Measurements from ENCODE around the gene TRIM14.
"Not testable (repeated sequence)": the region's sequence is repeated elsewhere in the genome, so short reads cannot be mapped to it uniquely, and the experiment has no call there.

GRCh38 chr9:98090674-98091073 is 28.3 kb downstream of the TRIM14 start:
- TF ChIP-seq, protein P1, sequence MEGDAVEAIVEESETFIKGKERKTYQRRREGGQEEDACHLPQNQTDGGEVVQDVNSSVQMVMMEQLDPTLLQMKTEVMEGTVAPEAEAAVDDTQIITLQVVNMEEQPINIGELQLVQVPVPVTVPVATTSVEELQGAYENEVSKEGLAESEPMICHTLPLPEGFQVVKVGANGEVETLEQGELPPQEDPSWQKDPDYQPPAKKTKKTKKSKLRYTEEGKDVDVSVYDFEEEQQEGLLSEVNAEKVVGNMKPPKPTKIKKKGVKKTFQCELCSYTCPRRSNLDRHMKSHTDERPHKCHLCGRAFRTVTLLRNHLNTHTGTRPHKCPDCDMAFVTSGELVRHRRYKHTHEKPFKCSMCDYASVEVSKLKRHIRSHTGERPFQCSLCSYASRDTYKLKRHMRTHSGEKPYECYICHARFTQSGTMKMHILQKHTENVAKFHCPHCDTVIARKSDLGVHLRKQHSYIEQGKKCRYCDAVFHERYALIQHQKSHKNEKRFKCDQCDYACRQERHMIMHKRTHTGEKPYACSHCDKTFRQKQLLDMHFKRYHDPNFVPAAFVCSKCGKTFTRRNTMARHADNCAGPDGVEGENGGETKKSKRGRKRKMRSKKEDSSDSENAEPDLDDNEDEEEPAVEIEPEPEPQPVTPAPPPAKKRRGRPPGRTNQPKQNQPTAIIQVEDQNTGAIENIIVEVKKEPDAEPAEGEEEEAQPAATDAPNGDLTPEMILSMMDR (IDR thresholded peaks at IDR 0.05), result not testable (repeated sequence)
- not testable (repeated sequence) for TF ChIP-seq EP300 (IDR thresholded peaks at IDR 0.05)

Data from ovary (tissue), 3 donors.